Anterior cingulate cortex (tissue), 58 donors: ENCODE results near the gene EHBP1L1.

ENCODE experiments used
- DNase-seq, 58 donors: peaks; one replicate each; lab custom pipeline; 2025; lab: John Stamatoyannopoulos, UW

Gene EHBP1L1

GRCh38 chr11:65575568-65576231 is at the start of gene EHBP1L1:
Gene EHBP1L1 (plus strand): TSS chr11:65576053. CDS start chr11:65576303, 250 bp downstream.
- peak in 1 of 58 donors; percentile 24 for DNase-seq

GRCh38 chr11:65526744-65527143 is 49.1 kb upstream of the EHBP1L1 start:
- no peak for DNase-seq

- no peak for DNase-seq
These were observed 47.0 kb upstream of the EHBP1L1 start for GRCh38 chr11:65528819-65529350.

- DNase-seq, result no peak
These were observed 46.2 kb upstream of the EHBP1L1 start for GRCh38 chr11:65529475-65530156.

GRCh38 chr11:65530157-65530496 is 45.7 kb upstream of the EHBP1L1 start:
- no peak for DNase-seq

- no peak for DNase-seq
These were observed 43.3 kb upstream of the EHBP1L1 start for GRCh38 chr11:65532388-65533064.

- DNase-seq, result no peak
These were observed 40.8 kb upstream of the EHBP1L1 start for GRCh38 chr11:65535102-65535501.

GRCh38 chr11:65536412-65537295 is 39.2 kb upstream of the EHBP1L1 start:
- DNase-seq, result no peak

- DNase-seq, result no peak
These were observed 38.6 kb upstream of the EHBP1L1 start for GRCh38 chr11:65537296-65537597.

- DNase-seq, result no peak
These were observed 38.1 kb upstream of the EHBP1L1 start for GRCh38 chr11:65537620-65538231.

- DNase-seq, result no peak
These were observed 37.5 kb upstream of the EHBP1L1 start for GRCh38 chr11:65538232-65538914.

GRCh38 chr11:65538915-65539743 is 36.7 kb upstream of the EHBP1L1 start:
- peak in 3 of 58 donors; percentile 21 to 46 (median 30) for DNase-seq

- DNase-seq, result no peak
These were observed 36.0 kb upstream of the EHBP1L1 start for GRCh38 chr11:65539744-65540289.

GRCh38 chr11:65540290-65541092 is 35.4 kb upstream of the EHBP1L1 start:
- DNase-seq, result peak; percentile 49 to 95 (median 88)

GRCh38 chr11:65541093-65541982 is 34.5 kb upstream of the EHBP1L1 start:
- no peak for DNase-seq

GRCh38 chr11:65542738-65543390 is 33.0 kb upstream of the EHBP1L1 start:
- DNase-seq, result no peak
